Measurements from ENCODE around the gene TRIM64.
"Not testable (repeated sequence)": the region's sequence is repeated elsewhere in the genome, so short reads cannot be mapped to it uniquely, and the experiment has no call there.

TRIM64 gene, protein sequence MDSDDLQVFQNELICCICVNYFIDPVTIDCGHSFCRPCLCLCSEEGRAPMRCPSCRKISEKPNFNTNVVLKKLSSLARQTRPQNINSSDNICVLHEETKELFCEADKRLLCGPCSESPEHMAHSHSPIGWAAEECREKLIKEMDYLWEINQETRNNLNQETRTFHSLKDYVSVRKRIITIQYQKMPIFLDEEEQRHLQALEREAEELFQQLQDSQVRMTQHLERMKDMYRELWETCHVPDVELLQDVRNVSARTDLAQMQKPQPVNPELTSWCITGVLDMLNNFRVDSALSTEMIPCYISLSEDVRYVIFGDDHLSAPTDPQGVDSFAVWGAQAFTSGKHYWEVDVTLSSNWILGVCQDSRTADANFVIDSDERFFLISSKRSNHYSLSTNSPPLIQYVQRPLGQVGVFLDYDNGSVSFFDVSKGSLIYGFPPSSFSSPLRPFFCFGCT

DNA sequence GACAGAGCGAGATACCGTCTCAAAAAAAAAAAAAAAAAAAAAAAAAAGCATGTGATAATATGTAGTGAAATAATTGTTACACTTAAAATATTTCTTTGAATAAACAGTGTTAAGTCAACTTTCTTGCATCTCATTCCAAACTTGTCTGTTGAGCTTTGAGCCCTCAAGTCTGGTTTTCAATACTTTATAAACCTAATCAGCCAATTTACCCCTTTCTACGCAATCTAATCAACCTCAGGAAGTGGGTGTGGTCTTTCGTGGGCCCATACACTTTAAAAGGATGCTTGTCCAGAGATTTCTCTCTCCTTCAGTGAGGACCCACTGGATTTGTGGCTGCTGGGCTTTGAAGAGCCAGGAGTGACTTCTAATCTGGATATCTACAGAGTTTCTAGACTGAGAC is at the start of gene TRIM64:
Gene TRIM64, plus strand, starts transcription at position 301 of the 400 bp plus-strand sequence. CDS start 2,467 bp downstream, outside the sequence.
- not testable (repeated sequence) for DNase-seq (ENCODE audit: low spot score)

DNA sequence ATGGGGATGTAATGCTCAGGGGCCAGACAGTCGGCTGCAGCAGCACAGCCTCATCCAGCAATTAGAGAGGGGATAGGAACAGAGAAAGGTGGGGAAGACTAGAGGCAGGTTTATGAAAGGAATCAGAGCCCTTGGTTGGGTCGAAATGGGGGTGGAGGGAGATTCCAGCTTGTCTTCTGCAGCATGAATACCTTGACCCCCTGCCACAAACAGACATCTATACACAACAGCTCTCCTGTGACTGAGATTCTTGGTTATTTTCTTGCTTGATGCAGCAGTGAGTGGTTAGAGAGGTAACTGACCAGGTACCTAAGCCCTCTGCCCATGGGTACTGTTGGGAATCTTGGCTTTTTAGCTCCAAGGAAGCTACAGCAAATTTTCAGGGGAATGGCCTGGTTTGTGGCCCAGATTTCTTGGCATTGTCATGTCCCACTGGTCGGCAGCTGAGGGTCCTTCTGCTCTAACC is 43.6 kb upstream of the TRIM64 start, which contains the start of gene TRIM49D1:
Gene TRIM49D1, minus strand, starts transcription at position 51 of the 466 bp plus-strand sequence. CDS start 4,535 bp downstream, outside the sequence.
- no peak for DNase-seq (ENCODE audit: low spot score)

DNA sequence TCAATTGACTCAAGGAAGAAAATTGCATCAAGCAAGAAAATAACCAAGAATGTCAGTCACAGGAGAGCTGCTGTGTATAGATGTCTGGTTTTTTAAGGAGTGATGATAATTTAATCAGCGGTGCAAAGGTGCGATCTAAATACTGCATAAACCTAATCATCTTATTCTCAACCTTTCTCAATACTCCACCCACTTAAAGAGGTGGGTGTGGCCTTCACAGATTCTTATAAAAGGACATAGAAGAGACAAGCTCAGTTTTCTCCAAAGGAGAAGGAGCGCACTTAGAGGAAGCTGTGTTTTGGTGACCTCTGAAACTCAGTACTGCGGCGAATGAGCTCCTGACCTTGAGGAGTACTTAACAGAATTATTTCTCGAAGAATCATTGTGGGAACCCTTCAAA is 42.1 kb upstream of the TRIM64 start, which contains the start of gene TRIM49D2:
Gene TRIM49D2, plus strand, starts transcription at position 301 of the 400 bp plus-strand sequence. CDS start 2,698 bp downstream, outside the sequence.
- DNase-seq (ENCODE audit: low spot score) = not testable (repeated sequence)

DNA sequence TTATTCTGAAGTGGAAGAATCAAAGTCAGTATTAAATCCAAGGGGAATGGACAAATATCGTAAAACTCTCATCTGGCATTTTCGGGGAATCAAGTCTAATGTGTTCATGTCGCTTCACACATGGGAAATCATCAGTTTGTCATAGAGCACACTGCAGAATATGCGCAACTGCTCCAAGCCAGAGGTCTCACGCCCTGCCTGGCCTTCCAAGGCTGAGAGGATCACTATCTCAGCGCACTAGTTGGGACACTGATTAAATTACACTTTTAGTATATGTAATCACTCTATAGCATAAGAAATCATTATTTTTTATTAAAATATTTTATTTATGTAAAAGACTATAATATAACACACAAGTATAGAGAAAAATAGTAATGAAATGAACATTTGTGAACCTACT is 5.0 kb upstream of the TRIM64 start:
- not testable (repeated sequence) for DNase-seq (ENCODE audit: low spot score)
